HG03095 (cell line): ENCODE measurements around the gene ANO6.

Experiments used
- ATAC-seq: cut with Tn5 transposase; IDR thresholded peaks from one replicate; pipeline ENCODE4 v1.9.1; 2021; ENCODE audit warnings: moderate library complexity; ENCODE audit not compliant: unreplicated experiment

ANO6 gene

GRCh38 chr12:45433441-45433868 lies 217.6 kb downstream of the ANO6 start:
- no peak for ATAC-seq

- ATAC-seq = no peak
These were observed 218.2 kb downstream of the ANO6 start for GRCh38 chr12:45434094-45434493.

DNA sequence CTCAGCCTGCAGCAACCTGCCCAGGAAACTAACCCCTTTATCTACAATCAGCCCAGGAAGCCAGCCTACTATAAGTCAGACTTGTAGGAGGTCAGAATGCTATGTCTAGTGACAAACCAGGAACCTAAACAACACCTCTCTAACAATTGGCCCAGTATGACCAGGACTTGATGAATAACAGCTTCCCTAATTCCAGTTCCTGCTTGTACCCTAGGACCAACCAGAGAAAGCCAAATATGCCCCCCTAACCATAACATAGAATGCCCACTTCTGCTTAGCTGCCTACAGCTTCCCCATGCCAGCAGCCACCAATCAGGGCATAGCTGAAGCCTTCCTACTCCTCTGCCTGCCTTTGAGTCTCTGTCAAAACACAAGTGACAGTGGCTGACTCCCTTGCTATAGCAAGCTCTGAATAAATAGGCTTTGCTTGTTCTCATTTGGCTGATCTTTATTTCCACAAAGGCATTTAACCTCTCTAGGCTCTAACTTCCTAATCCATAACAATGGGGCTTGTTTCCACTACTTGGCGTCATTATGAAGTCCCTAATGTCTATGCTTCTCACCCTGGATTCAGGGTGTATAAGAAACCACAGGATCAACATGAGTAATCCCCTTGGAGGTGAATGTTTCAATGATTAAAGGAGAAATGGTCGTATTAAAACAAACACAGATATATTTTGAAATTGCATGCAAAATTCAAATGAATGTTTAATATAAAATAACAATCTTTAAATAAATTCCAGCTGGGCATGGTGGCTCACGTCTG lies 220.2 kb downstream of the ANO6 start:
- ATAC-seq = no peak

- no peak for ATAC-seq
These were observed 223.1 kb downstream of the ANO6 start for GRCh38 chr12:45439039-45439438.

DNA sequence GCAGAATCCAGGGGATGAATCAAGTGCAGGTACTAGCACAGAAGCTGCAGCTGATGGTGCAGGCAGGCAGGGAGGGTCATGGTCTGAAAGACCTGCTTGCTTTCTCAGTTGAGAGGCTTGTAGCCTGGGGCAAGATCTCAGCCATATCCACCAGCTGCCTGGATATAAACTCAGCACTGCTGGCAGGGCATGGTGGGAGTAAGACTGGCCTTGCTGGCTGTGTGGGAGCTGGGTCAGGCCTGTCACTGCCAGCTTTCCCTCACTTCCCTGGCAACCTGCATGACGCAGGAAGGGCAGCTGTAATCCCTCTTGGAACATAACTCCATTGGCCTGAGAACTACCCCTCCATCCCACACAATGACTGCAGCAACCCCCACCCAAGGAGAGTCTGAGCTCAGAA lies 230.1 kb downstream of the ANO6 start:
- ATAC-seq = no peak

DNA sequence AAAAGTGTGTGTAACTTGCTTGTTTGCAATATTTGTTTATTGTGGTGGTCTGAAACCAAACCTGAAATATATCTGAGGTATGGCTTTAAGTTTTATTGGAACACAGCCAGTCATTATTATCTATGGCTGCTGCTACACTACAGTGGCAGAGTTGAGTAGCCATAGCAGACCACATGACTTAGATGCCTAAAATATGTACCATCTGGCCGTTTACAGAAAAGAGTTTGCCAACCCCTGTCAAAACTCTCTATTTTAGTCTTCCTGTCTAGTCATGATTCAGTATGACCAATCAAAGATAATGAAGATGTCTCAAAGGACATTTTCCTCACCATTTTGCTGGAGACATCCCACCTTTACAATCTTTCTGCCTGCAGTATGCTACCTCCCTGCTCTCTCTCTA lies 242.3 kb downstream of the ANO6 start:
- no peak for ATAC-seq

DNA sequence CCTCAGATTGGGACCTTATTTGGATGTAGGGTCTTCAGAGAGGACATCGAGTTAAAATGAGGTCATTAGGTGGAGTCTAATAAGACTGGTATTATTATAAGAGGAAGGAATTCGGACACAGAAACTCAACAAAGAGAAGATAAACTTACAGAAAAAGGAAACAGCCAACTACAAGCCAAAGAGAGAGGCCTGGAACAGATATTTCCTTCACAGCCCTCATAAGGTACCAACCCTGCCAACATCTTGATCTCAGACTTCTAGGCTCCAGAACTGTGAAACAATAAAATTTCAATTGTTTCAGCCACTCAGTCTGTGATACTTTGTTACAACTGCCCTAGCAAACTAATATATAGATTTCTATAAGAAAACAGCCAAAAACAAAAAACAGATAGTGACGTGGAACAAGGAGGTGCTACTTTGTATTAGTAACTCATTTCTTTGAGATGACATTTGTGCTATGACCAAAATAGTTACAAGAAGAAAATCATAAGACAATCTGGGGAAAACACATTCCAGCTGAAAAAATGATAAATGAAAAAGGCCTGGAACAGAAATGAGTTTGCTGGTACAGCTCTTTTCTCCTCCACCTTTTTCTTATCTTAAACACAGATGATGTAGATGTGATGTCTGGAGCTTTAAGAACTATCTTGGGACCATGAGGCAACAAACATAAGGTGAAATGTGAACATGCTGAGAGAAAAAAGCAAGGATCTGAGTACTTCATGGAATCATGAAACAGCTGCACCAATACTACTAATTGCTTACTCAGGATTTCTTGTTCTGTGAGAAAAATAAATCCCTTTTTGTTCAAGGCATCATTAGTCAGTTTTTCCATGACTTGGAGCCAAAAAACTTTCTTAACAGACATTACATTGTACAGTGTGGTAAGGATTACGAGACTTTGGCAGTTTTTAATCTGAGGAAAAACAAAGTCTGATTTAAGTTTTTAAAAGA lies 243.2 kb downstream of the ANO6 start:
- ATAC-seq = no peak

GRCh38 chr12:45462506-45462905 lies 246.6 kb downstream of the ANO6 start:
- no peak for ATAC-seq

DNA sequence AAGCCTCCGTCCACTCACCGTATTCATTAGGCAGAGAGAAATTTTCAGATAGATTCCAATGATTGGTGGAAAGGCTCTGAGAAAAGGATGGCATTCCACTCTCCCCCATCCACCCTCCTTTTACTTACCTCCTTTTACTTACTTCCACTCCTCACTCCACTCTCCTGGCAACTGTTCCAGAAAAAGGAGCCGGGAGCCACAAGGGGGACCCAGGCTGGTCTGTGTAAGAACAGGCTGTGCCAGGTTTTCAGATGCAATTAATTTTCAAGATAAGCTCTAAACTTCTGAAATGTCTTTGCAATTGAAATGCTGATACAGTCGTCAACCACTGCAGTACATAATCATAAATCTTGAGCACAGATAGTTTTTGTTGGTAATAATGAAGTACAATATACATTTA lies 248.8 kb downstream of the ANO6 start:
- ATAC-seq = no peak

- ATAC-seq = no peak
These were observed 253.1 kb downstream of the ANO6 start for GRCh38 chr12:45468751-45469615.

DNA sequence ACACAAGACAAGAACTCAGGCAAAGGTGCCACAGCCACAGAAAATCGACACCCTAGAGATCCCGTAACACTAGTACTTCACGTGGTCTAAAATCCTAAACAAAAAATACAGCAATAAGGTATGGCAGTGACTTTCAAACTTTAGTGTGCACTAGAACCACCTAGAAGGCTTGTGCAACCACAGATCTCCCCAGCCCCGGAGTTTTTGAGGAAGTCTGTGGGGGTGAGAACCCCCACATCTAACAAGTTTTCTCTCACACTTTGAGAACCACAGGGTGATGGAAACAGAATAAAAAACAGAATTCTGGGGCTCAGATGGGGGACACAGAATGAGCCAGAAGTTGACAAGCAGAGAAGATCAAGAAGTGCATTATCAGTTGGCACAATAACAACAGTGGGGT lies 254.0 kb downstream of the ANO6 start:
- ATAC-seq = no peak

DNA sequence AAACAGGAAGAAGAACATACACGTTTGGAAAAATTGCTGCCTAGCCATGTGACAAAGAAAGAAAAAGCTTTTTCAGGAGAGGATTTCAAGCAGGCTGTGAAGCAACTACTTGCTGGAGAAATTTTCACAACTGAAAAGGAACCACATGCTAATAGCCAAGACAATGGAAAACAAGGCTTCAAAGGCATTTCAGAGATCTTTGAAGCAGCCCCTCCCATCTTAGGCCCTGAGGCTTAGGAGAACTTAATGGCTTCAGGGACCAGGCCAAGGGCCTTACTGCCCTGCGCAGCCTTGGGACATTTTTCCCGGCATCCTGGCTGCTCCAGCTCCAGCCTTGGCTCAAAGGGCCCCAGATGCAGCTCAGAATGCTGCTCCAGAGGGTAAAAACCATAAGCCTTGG lies 257.7 kb downstream of the ANO6 start:
- ATAC-seq = no peak

GRCh38 chr12:45475594-45475993 lies 259.7 kb downstream of the ANO6 start:
- no peak for ATAC-seq

DNA sequence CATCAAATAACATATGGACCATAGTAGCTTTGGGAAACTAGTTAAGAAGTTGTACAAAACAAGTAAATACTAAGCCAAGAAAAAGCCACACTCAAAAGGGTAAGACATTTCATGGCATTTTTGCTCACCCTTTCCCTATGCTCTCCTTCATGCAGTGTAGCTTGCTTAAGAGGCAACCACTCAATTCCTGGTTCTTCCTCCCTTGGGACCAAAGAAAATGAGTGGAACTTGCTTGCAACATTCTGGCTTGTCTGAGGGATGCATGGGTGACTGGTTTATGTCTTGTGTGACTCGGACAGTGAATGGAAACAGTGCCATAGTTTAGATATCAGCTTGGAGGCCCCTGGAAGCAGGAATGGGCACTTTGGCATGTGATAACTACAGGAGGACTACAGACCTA lies 261.6 kb downstream of the ANO6 start:
- ATAC-seq = no peak

DNA sequence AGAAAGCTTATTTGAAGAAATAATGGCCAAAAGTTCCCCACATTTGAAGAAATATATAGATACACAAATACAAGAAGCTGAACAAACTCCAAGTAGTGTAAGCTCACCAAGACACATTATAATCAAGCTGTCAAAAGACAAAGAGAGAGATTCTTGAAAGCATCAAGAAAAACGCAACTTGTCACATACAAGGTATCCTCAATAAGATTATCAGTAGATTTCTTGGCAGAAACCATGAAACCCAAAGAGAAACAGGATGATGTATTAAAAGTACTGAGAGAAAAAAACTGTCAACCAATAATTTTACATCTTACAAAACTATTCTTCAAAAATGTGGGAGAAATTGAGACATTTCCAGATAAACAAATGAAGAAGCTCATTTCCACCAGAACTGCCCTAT lies 263.0 kb downstream of the ANO6 start:
- no peak for ATAC-seq

- ATAC-seq = no peak
These were observed 265.9 kb downstream of the ANO6 start for GRCh38 chr12:45481746-45482145.

DNA sequence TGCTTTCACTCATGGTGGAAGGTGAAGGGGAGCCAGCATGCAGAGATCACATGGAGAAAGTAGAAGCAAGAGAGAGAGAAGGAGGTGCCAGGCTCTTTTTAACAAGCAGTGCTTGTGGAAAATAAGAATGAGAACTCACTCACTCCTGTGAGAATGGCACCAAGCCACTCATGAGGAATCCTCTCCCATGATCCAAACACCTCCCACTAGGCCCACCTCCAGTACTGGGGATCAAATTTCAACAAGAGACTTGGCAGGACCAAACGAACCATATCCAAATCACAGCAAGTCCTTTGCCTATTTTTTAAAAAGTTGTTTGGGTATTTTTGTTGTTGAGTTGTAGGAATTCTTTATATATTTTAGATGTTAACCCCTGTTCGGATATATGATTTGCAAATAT lies 267.7 kb downstream of the ANO6 start:
- no peak for ATAC-seq
